SK-N-SH (cell line): ENCODE data around the gene RABL2B. TPM values are rescaled to one million over a fixed set of nuclear protein-coding genes. Genes with fewer than 3 reads are reported as not detected.

ENCODE experiments used
- CTCF ChIA-PET: fragments of 300-600, 350-600 bp; formaldehyde crosslinking; extraction: SDS; loops from one replicate; lab custom pipeline; 2021; lab: Yijun Ruan, JAX
- POLR2A ChIA-PET: fragments of 350-600 bp; sonication (Branson Sonifier 250); formaldehyde crosslinking; extraction: SDS; loops from one replicate; lab custom pipeline; 2020; ENCODE audit warnings: antibody characterized with exemption, inconsistent platforms; lab: Yijun Ruan, JAX
- DNase-seq: peaks from one replicate; pipeline ENCODE4 v3.0.0; 2012
- H2AFZ ChIP-seq: fragments of 200-600 bp; sonication (generic); 2 replicates; pipeline ENCODE4 v1.8.1; 2016; ENCODE audit warnings: antibody characterized with exemption, mild to moderate bottlenecking, low read depth
- H3F3A ChIP-seq: fragments of 200-600 bp; sonication (generic); replicated peaks from 2 replicates; pipeline ENCODE3; 2016; ENCODE audit warnings: antibody characterized with exemption, mild to moderate bottlenecking; ENCODE audit not compliant: insufficient read depth
- H3K27ac ChIP-seq, 2 experiments: fragments of 200-500 bp in 1 of 2; fragments of 200-600 bp in 1 of 2; sonication (Bioruptor generic) in 1 of 2; sonication (generic), shearing (Covaris generic) in 1 of 2; 2 replicates each; pipeline versions ENCODE4 v1.5.1 to v1.6.1; 2014 to 2016; ENCODE audit warnings: low read depth in 2 of 2, inconsistent platforms in 1 of 2, low read length in 1 of 2, mild to moderate bottlenecking in 1 of 2, mixed read lengths in 1 of 2
- H3K27me3 ChIP-seq: fragments of 200-600 bp; sonication (generic), shearing (Covaris generic); 2 replicates; pipeline ENCODE4 v1.6.1; 2016; ENCODE audit warnings: mixed run types; ENCODE audit not compliant: insufficient read depth
- H3K36me3 ChIP-seq, 2 experiments: fragments of 200-500 bp in 1 of 2; fragments of 200-600 bp in 1 of 2; sonication (Bioruptor generic) in 1 of 2; sonication (generic) in 1 of 2; replicated peaks in 1 of 2; 2 replicates each; pipeline versions ENCODE3 to v1.5.1; 2014 to 2016; ENCODE audit warnings: low read length in 1 of 2, mild to moderate bottlenecking in 1 of 2; ENCODE audit not compliant: insufficient read depth in 2 of 2, control insufficient read depth in 1 of 2
- H3K4me1 ChIP-seq, 2 experiments: fragments of 200-500 bp in 1 of 2; fragments of 200-600 bp in 1 of 2; sonication (Bioruptor generic) in 1 of 2; sonication (generic), shearing (Covaris generic) in 1 of 2; 2 replicates each; pipeline versions ENCODE4 v1.5.1 to v1.6.1; 2014 to 2016; ENCODE audit warnings: low read depth in 1 of 2, low read length in 1 of 2, mixed run types in 1 of 2; ENCODE audit not compliant: insufficient read depth in 2 of 2, control insufficient read depth in 1 of 2
- H3K4me2 ChIP-seq: fragments of 200-600 bp; sonication (generic), shearing (Covaris generic); 2 replicates; pipeline ENCODE4 v1.6.1; 2017; ENCODE audit warnings: mixed run types
- H3K4me3 ChIP-seq, 2 experiments: fragments of 200-500 bp in 1 of 2; fragments of 200-600 bp in 1 of 2; sonication (Bioruptor generic) in 1 of 2; sonication (generic), shearing (Covaris generic) in 1 of 2; 2 replicates each; pipeline versions ENCODE4 v1.5.1 to v1.8.1; 2014 to 2016; ENCODE audit warnings: low read depth in 2 of 2, inconsistent platforms in 1 of 2, low read length in 1 of 2, mild to moderate bottlenecking in 1 of 2, mixed read lengths in 1 of 2, moderate library complexity in 1 of 2
- H3K79me2 ChIP-seq: fragments of 200-600 bp; sonication (generic); 2 replicates; pipeline ENCODE4 v1.8.1; 2017; ENCODE audit warnings: mild to moderate bottlenecking; ENCODE audit not compliant: insufficient read depth
- H3K9ac ChIP-seq: fragments of 200-600 bp; sonication (generic); 2 replicates; pipeline ENCODE4 v1.6.1; 2017; ENCODE audit warnings: mixed run types
- H3K9me2 ChIP-seq: fragments of 200-600 bp; sonication (generic); 2 replicates; pipeline ENCODE4 v1.6.1; 2017; ENCODE audit warnings: mixed run types
- H3K9me3 ChIP-seq: fragments of 200-600 bp; sonication (generic); 2 replicates; pipeline ENCODE4 v1.6.1; 2017; ENCODE audit warnings: mixed run types, mild to moderate bottlenecking, moderate library complexity
- H4K20me1 ChIP-seq: fragments of 200-600 bp; sonication (generic); 2 replicates; pipeline ENCODE4 v1.6.1; 2017; ENCODE audit warnings: mild to moderate bottlenecking, mixed run types; ENCODE audit not compliant: insufficient read depth
- CHD2 ChIP-seq: fragments of 150-350 bp; IDR thresholded peaks from 2 replicates; pipeline ENCODE4 v1.6.1; 2018; ENCODE audit warnings: low read length; ENCODE audit not compliant: partially characterized antibody
- EZH2phosphoT487 ChIP-seq: fragments of 200-600 bp; sonication (generic); IDR thresholded peaks from 2 replicates; pipeline ENCODE4 v1.6.1; 2017; ENCODE audit warnings: low read depth, mixed run types, mild to moderate bottlenecking, antibody characterized with exemption, moderate library complexity, borderline replicate concordance
- GABPA ChIP-seq: IDR thresholded peaks from 2 replicates; pipeline ENCODE4 v1.4.0; 2012; ENCODE audit warnings: low read depth, mild to moderate bottlenecking
- MEF2A ChIP-seq: IDR thresholded peaks from 2 replicates; pipeline ENCODE4 v1.4.0; 2012; ENCODE audit warnings: low read depth, borderline replicate concordance
- NFIC ChIP-seq: IDR thresholded peaks from 2 replicates; pipeline ENCODE4 v1.4.0; 2012; ENCODE audit warnings: borderline replicate concordance
- POLR2AphosphoS5 ChIP-seq: IDR thresholded peaks from 2 replicates; pipeline ENCODE4 v1.6.1; 2012; ENCODE audit warnings: low read depth, low read length
- RAD21 ChIP-seq: IDR thresholded peaks from 2 replicates; pipeline ENCODE4 v1.6.1; 2012; ENCODE audit warnings: mild to moderate bottlenecking, low read length
- TAF1 ChIP-seq: IDR thresholded peaks from 2 replicates; pipeline ENCODE4 v1.6.1; 2012; ENCODE audit warnings: low read depth, mild to moderate bottlenecking, low read length, moderate library complexity, borderline replicate concordance
- TEAD4 ChIP-seq: IDR thresholded peaks from 2 replicates; pipeline ENCODE4 v1.4.0; 2012; ENCODE audit warnings: mild to moderate bottlenecking, borderline replicate concordance; ENCODE audit not compliant: insufficient read depth
- USF2 ChIP-seq: fragments of 150-350 bp; IDR thresholded peaks from 2 replicates; pipeline ENCODE4 v1.6.1; 2017; ENCODE audit warnings: antibody characterized with exemption, low read length, low read depth, borderline replicate concordance
- WGBS: methylation state at CpG from one replicate; pipeline ENCODE4 v1.1.6; 2017; ENCODE audit warnings: low lambda C conversion rate; 5-methylcytosine and 5-hydroxymethylcytosine counted together
- polyA plus RNA-seq, 3 experiments: library from polyadenylated mRNA; depleted of rRNA; stranded (reverse); fragments of >200 nt; gene quantifications; 2 replicates each; pipeline ENCODE4 v1.2.3, GENCODE V29; 2012
- TF ChIP-seq, protein P1 (sequence below): IDR thresholded peaks from 2 replicates; pipeline ENCODE4 v1.4.0; 2012; ENCODE audit warnings: low read depth, borderline replicate concordance

RABL2B gene
- polyA plus RNA-seq, 1 of the 3 experiments (the other 2 are of a cell fraction), result 61.7 TPM

DNA sequence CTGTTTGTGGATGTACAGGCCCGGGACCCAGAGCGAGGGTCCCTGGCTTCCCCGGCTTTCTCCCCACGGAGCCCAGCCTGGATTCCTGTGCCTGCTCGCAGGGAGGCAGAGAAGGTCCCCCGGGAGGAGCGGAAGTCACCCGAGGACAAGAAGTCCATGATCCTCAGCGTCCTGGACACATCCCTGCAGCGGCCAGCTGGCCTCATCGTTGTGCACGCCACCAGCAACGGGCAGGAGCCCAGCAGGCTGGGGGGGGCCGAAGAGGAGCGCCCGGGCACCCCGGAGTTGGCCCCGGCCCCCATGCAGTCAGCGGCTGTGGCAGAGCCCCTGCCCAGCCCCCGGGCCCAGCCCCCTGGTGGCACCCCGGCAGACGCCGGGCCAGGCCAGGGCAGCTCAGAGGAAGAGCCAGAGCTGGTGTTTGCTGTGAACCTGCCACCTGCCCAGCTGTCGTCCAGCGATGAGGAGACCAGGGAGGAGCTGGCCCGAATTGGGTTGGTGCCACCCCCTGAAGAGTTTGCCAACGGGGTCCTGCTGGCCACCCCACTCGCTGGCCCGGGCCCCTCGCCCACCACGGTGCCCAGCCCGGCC lies 62.1 kb downstream of the RABL2B start:
- Histone ChIP-seq H3K36me3 (no peaks in the 10 kb centered on the region), H3K27ac (no peak overlapping the region), H3F3A (no peaks in the 10 kb centered on the region), H3K4me1 (no peaks in the 10 kb centered on the region), H4K20me1 (no peaks in the 10 kb centered on the region), H3K27me3 (no peaks in the 10 kb centered on the region), H2AFZ (no peak overlapping the region), H3K9ac (no peak overlapping the region), H3K9me3 (no peaks in the 10 kb centered on the region), H3K79me2 (no peaks in the 10 kb centered on the region), H3K4me2 (no peak overlapping the region), H3K4me3 (no peak overlapping the region), H3K9me2 (no peaks in the 10 kb centered on the region)
- ChIA-PET POLR2A (no interaction called here), CTCF (interaction anchor here (1.0 to 2.1 kb wide), 4 partner anchors 12 to 54 kb away, joined by 4 to 8 read pairs (median 4); no protein-coding TSS in a partner anchor)
- DNase-seq, result peak; percentile 34
- TF ChIP-seq POLR2AphosphoS5, result no peak
- no peak for TF ChIP-seq TAF1
- TF ChIP-seq, protein P1, sequence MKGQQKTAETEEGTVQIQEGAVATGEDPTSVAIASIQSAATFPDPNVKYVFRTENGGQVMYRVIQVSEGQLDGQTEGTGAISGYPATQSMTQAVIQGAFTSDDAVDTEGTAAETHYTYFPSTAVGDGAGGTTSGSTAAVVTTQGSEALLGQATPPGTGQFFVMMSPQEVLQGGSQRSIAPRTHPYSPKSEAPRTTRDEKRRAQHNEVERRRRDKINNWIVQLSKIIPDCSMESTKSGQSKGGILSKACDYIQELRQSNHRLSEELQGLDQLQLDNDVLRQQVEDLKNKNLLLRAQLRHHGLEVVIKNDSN, result no peak
- TF ChIP-seq, all 33 proteins: peak for 0
- WGBS, result 90% methylated on average over 12 of the region's 32 CpGs

- no peaks in the 10 kb centered on the region for H3K9me3 ChIP-seq
- H3K79me2 ChIP-seq, result no peaks in the 10 kb centered on the region
- H3K4me2 ChIP-seq, result no peak overlapping the region
- no peak overlapping the region for H3K4me3 ChIP-seq
- no peaks in the 10 kb centered on the region for H3K36me3 ChIP-seq
- no peaks in the 10 kb centered on the region for H3K4me1 ChIP-seq
- CTCF ChIA-PET, result interaction anchor here (0.9 to 2.1 kb wide), 6 partner anchors 11 to 54 kb away, joined by 3 to 8 read pairs (median 4); no protein-coding TSS in a partner anchor
- peak; percentile 62 for DNase-seq
- H4K20me1 ChIP-seq, result no peaks in the 10 kb centered on the region
- no peak for TF ChIP-seq GABPA
- no peak for TF ChIP-seq CHD2
- no peak overlapping the region for H3K27ac ChIP-seq
- H2AFZ ChIP-seq, result no peak overlapping the region
- no peak overlapping the region for H3K9ac ChIP-seq
- 72% methylated on average over 57 of the region's 132 CpGs for WGBS
- no peaks in the 10 kb centered on the region for H3K9me2 ChIP-seq
- no peaks in the 10 kb centered on the region for H3K27me3 ChIP-seq
- POLR2A ChIA-PET, result interaction anchor here (0.6 kb wide), 1 partner anchor 123 kb away, joined by 3 read pairs; no protein-coding TSS in a partner anchor
- no peaks in the 10 kb centered on the region for H3F3A ChIP-seq
Observed at GRCh38 chr22:50720301-50721256, 62.9 kb downstream of the RABL2B start.

GRCh38 chr22:50719814-50720300 lies 63.6 kb downstream of the RABL2B start:
- Histone ChIP-seq H3K79me2 (no peaks in the 10 kb centered on the region), H3K27me3 (no peaks in the 10 kb centered on the region), H3K36me3 (no peaks in the 10 kb centered on the region), H3K4me3 (no peak overlapping the region), H3F3A (no peaks in the 10 kb centered on the region), H3K9me3 (no peaks in the 10 kb centered on the region), H2AFZ (no peak overlapping the region), H3K9ac (no peak overlapping the region), H3K4me2 (no peak overlapping the region), H3K4me1 (no peaks in the 10 kb centered on the region), H3K27ac (no peak overlapping the region), H4K20me1 (no peaks in the 10 kb centered on the region), H3K9me2 (no peaks in the 10 kb centered on the region)
- CTCF ChIA-PET, result interaction anchor here (0.9 to 1.4 kb wide), 4 partner anchors 11 to 55 kb away, joined by 3 to 4 read pairs (median 3); no protein-coding TSS in a partner anchor
- no peak for DNase-seq
- POLR2A ChIA-PET, result interaction anchor here (0.6 kb wide), 1 partner anchor 123 kb away, joined by 3 read pairs; no protein-coding TSS in a partner anchor
- no peak for TF ChIP-seq RAD21
- TF ChIP-seq EZH2phosphoT487, result no peak
- no peak for TF ChIP-seq MEF2A
- TF ChIP-seq TEAD4, result no peak
- TF ChIP-seq USF2, result no peak
- TF ChIP-seq NFIC, result no peak
- 48% methylated on average over 16 of the region's 40 CpGs for WGBS
